Colonic mucosa (tissue), 4 donors: ENCODE results near the gene TJAP1. TPM values are rescaled to one million over a fixed set of nuclear protein-coding genes. Genes with fewer than 3 reads are reported as not detected.

Source experiments
- DNase-seq: peaks from one replicate; pipeline ENCODE4 v3.0.0-alpha.2; 2020
- H3K27ac ChIP-seq: fragments of 200-600 bp; one replicate; pipeline ENCODE4 v1.8.0; 2021
- H3K27me3 ChIP-seq: fragments of 200-600 bp; one replicate; pipeline ENCODE4 v1.8.0; 2021
- H3K36me3 ChIP-seq: fragments of 200-600 bp; one replicate; pipeline ENCODE4 v1.8.0; 2021
- H3K4me1 ChIP-seq: fragments of 200-600 bp; one replicate; pipeline ENCODE4 v1.8.0; 2021; ENCODE audit warnings: mild to moderate bottlenecking
- H3K4me3 ChIP-seq: fragments of 200-600 bp; one replicate; pipeline ENCODE4 v1.8.0; 2021
- H3K9ac ChIP-seq, 2 donors: one replicate each; pipeline ENCODE4 v1.7.0; 2013; ENCODE audit warnings: control low read depth in 2 of 2, low read depth in 2 of 2, low read length in 2 of 2
- H3K9me3 ChIP-seq: fragments of 200-600 bp; one replicate; pipeline ENCODE4 v1.8.0; 2021
- intact Hi-C: fragments of 100-400 bp; cut with DNase I; formaldehyde crosslinking; loops from one replicate; pipeline ENCODE4 v1.14.1; 2022
- total RNA-seq, 2 donors: library from RNA; stranded (reverse); fragmentation: NEBNext Ultra II Directional in 1 of 2; extraction: Animal tissue kit (Norgen Biotek cat#: 25700) in 1 of 2; gene quantifications; one replicate each; pipeline ENCODE4 v1.2.1, GENCODE V29; 2021
- TF ChIP-seq, protein P1 (sequence below): fragments of 200-600 bp; IDR thresholded peaks from one replicate; pipeline ENCODE4 v1.8.0; 2022; ENCODE audit warnings: antibody characterized with exemption, mild to moderate bottlenecking
- donor health status: healthy.
- donor health status: DM: no; HTN: no; CAD: no.
- donor health status: DM: no; HTN: no; CAD: no.

TJAP1 gene
- total RNA-seq, 2 donors from 2014 or later = 18.6 to 26.4 TPM

DNA sequence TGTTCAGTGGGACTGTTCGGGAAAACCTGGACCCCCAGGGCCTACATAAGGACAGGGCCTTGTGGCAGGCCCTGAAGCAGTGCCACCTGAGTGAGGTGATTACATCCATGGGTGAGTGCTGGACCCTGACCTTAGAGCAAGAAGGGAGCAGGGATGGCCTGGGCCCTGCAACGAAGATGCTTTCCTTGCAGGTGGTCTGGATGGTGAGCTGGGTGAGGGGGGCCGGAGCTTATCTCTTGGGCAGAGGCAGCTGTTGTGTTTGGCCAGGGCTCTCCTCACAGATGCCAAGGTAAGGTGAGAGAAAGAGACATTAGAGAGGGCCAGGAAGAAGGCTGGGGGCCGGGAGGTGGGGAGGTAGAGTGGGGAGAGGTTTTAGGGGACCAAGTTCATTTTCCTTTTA is 28.5 kb upstream of the TJAP1 start:
- Histone ChIP-seq H3K9ac (no peak overlapping the region), H3K27ac (no peak overlapping the region), H3K4me1 (no peaks in the 10 kb centered on the region), H3K27me3 (no peaks in the 10 kb centered on the region), H3K9me3 (no peaks in the 10 kb centered on the region), H3K36me3 (no peaks in the 10 kb centered on the region), H3K4me3 (no peak overlapping the region)
- intact Hi-C loops = no loop called here
- TF ChIP-seq, protein P1, sequence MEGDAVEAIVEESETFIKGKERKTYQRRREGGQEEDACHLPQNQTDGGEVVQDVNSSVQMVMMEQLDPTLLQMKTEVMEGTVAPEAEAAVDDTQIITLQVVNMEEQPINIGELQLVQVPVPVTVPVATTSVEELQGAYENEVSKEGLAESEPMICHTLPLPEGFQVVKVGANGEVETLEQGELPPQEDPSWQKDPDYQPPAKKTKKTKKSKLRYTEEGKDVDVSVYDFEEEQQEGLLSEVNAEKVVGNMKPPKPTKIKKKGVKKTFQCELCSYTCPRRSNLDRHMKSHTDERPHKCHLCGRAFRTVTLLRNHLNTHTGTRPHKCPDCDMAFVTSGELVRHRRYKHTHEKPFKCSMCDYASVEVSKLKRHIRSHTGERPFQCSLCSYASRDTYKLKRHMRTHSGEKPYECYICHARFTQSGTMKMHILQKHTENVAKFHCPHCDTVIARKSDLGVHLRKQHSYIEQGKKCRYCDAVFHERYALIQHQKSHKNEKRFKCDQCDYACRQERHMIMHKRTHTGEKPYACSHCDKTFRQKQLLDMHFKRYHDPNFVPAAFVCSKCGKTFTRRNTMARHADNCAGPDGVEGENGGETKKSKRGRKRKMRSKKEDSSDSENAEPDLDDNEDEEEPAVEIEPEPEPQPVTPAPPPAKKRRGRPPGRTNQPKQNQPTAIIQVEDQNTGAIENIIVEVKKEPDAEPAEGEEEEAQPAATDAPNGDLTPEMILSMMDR = no peak
- DNase-seq = no peak

- H3K4me3 ChIP-seq = no peak overlapping the region
- H3K9me3 ChIP-seq = no peaks in the 10 kb centered on the region
- intact Hi-C loops = no loop called here
- no peak overlapping the region for H3K27ac ChIP-seq
- peaks cover under 1% of the 10 kb centered on the region for H3K4me1 ChIP-seq
- no peaks in the 10 kb centered on the region for H3K36me3 ChIP-seq
- TF ChIP-seq, protein P1 = no peak
- H3K9ac ChIP-seq = no peak overlapping the region
- peaks cover 6% of the 10 kb centered on the region for H3K27me3 ChIP-seq
- no peak for DNase-seq
Measured at GRCh38 chr6:43450699-43451131, 26.7 kb upstream of the TJAP1 start.

DNA sequence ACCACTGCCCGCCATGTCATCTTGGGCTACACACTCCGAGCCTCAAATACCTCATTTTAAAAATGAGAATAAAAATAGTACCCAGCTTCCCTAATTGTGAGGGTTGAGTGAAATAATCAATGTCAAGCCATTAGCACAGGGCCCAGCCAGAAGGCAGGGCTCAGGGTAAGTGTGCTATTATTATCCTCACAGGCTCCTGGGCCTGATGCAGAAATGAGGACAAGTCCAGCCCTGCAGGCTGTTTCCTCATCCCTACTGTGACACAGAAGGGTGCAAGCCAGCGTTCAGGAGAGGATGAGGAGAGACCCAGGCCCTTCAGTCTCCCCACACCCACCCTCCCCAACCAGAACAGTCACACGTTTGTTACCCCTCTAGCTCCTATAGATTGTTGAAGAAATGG is 26.0 kb upstream of the TJAP1 start:
- DNase-seq = no peak
- Histone ChIP-seq H3K9me3 (no peaks in the 10 kb centered on the region), H3K27ac (no peak overlapping the region), H3K36me3 (no peaks in the 10 kb centered on the region), H3K4me1 (peaks cover 5% of the 10 kb centered on the region), H3K4me3 (no peak overlapping the region), H3K9ac (no peak overlapping the region), H3K27me3 (peaks cover 12% of the 10 kb centered on the region)
- TF ChIP-seq, protein P1 = no peak
- intact Hi-C loops = no loop called here

- intact Hi-C loops = no loop called here
- peaks cover 13% of the 10 kb centered on the region for H3K27me3 ChIP-seq
- H3K9ac ChIP-seq = no peak overlapping the region
- no peak for DNase-seq
- no peak overlapping the region for H3K27ac ChIP-seq
- no peaks in the 10 kb centered on the region for H3K36me3 ChIP-seq
- H3K4me1 ChIP-seq = peaks cover 5% of the 10 kb centered on the region
- no peaks in the 10 kb centered on the region for H3K9me3 ChIP-seq
- no peak overlapping the region for H3K4me3 ChIP-seq
- TF ChIP-seq, protein P1 = no peak
Measured at GRCh38 chr6:43451939-43452338, 25.4 kb upstream of the TJAP1 start.

DNA sequence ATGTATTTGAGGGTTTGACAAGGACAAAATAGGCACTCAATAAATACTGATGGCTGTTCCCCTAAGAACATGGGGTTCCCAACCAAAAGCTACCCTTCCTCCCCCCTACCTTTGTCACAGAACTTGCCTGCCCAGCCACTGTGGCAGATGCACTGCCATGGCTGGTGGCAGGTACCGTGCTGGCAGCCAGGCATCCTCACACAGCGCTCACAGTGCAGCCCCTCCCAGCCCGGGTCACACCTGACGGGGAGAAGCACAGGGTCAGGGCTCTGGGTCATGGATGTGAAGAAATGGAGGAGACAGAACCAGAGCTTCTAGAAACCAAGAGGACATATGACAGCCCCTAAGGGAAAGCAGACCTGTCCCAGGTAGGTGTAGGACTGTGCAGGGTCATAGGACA is 24.5 kb upstream of the TJAP1 start:
- Histone ChIP-seq H3K4me3 (no peak overlapping the region), H3K9me3 (no peaks in the 10 kb centered on the region), H3K9ac (no peak overlapping the region), H3K36me3 (no peaks in the 10 kb centered on the region), H3K27ac (no peak overlapping the region), H3K27me3 (peaks cover 13% of the 10 kb centered on the region), H3K4me1 (peaks cover 5% of the 10 kb centered on the region)
- DNase-seq = no peak
- TF ChIP-seq, protein P1 = no peak
- intact Hi-C loops = no loop called here
